Measurements from ENCODE around the gene PPIP5K2.
"Not testable (repeated sequence)": the region's sequence is repeated elsewhere in the genome, so short reads cannot be mapped to it uniquely, and the experiment has no call there.

Gene PPIP5K2

DNA sequence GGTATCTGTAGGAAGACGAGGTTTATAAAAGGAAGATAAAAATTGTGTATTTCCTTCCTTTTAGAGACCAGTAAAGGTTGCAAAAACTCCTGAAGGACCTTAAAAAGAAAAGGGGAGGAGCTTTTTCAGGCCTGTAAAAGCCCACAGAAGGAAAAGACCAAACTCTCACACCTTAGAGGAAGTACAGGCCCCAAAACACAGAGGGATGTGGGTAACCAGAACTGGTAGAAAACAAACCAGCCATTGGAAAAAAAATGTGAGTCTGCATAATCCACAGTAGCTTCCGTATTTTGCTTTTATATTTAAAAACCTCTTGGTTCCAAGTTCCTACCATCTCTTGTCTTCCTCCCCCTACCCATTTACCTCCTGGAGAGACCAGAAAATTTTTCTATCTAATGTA lies 8.6 kb upstream of the PPIP5K2 start:
- no peaks in the 10 kb centered on the region for H3K27me3 Mint-ChIP-seq
- H3K9me3 Mint-ChIP-seq = no peaks in the 10 kb centered on the region
- peak overlapping the region; percentile 47 for H3K4me3 Mint-ChIP-seq
- H3K27ac Mint-ChIP-seq = peak overlapping the region; percentile 61
- peaks cover 53% of the 10 kb centered on the region for H3K4me1 Mint-ChIP-seq
- peaks cover 5% of the 10 kb centered on the region for H3K36me3 Mint-ChIP-seq

DNA sequence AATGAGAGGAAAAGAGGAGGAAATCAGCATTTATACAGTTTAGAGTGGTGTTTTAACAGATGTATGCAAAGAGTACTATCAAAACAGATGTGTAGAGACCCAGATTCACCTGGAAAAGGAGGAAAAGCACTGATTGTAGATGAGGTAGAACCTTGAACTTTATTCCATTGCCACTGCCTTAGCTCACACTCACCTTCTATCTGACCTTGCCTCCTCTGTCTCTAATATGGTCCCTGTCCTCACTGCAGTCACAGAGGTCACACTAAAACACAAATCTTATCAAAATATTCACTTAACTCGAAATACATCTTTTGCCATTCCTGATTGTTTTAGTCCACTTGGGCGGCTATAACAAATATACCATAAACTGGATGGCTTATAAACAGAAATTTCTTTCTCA lies 7.2 kb upstream of the PPIP5K2 start:
- peaks cover 5% of the 10 kb centered on the region for H3K36me3 Mint-ChIP-seq

DNA sequence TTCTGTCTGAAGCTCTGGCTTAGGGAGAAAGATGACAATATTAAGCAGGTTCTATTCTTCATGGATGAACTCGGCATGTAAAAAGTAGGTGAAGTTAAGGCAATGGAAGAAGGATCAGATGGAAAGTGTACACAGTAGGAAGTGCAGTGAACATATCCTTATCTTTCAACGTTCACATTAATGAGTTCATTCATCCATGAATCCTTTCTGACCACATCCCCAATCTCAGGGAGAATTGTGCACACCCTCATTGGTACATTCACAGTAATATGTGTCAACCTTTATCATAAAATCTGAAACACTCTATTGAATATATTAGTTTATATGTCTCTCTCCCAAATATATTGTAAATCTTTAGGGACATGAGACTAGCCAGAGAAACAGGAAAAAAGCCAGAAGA lies 5.7 kb upstream of the PPIP5K2 start:
- Mint-ChIP-seq H3K36me3 (peaks cover 2% of the 10 kb centered on the region), H3K4me3 (no peak overlapping the region), H3K9me3 (no peaks in the 10 kb centered on the region), H3K4me1 (peaks cover 67% of the 10 kb centered on the region), H3K27ac (peak overlapping the region; percentile 15), H3K27me3 (no peaks in the 10 kb centered on the region)

More for the DNA sequence above, 7.2 kb upstream of the PPIP5K2 start:
- H3K4me3 Mint-ChIP-seq = no peak overlapping the region
- no peaks in the 10 kb centered on the region for H3K27me3 Mint-ChIP-seq
- H3K9me3 Mint-ChIP-seq = no peaks in the 10 kb centered on the region
- no peak overlapping the region for H3K27ac Mint-ChIP-seq
- H3K4me1 Mint-ChIP-seq = peaks cover 59% of the 10 kb centered on the region

DNA sequence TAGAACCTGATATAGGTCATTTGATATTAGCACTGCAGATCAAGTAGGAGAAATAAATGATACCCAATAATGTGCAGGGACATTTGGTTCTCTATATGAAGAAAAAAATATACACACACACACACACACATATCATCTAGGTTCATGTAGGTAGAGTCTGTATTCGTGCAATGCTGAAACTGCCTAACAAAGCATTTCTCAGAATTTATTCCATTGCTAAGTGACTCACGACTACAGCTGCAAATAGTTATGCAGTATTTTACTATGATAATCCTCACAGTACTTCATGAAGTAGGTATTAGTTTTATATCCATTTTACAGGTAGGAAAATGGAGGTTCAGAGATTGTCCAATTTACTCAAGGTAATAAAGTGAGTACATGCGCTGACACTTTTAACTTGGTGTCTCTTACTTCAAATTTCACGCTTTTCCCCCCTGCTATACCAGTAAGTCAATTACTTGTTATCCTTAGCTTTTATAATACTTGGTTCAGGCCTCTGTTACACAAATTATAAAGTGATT lies 2.6 kb upstream of the PPIP5K2 start:
- H3K9me3 Mint-ChIP-seq = no peaks in the 10 kb centered on the region
- no peaks in the 10 kb centered on the region for H3K27me3 Mint-ChIP-seq
- peaks cover 4% of the 10 kb centered on the region for H3K36me3 Mint-ChIP-seq
- no peak overlapping the region for H3K4me3 Mint-ChIP-seq
- H3K4me1 Mint-ChIP-seq = peaks cover 58% of the 10 kb centered on the region
- H3K27ac Mint-ChIP-seq = no peak overlapping the region

DNA sequence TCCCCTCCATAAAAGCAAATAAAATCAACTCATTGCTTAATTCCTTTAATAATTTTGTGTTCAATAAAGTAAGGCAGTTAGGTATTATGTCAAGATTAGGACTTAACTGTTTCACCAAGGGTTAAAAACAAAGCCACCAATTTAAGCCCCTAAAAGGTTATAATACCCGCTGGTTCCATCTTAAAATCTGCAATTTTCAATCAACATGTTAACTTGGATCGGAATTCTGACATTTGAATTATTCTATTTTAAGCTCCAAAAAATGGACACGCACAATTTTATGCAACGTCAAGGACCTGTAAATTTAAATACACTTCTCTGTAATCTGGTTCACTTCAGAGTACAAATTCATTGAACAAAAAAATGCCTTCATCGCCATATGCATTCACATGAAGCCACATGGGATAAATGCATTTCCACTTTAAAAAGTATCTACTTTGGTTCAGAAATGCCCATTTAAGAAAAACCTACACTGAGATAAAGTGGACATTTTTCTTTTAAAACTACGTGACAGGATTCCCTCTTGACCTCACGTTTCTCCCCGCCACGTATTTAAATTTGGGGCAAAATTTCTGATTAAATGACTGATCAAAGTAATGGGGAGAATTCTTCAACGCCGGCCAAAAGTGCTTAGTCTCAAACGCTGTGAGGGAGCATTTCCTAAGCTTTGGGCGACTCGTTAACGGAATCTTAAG lies 884 bp upstream of the PPIP5K2 start:
- H3K27ac Mint-ChIP-seq = peak overlapping the region; percentile 98
- peaks cover 53% of the 10 kb centered on the region for H3K4me1 Mint-ChIP-seq
- H3K4me3 Mint-ChIP-seq = peak overlapping the region; percentile 95
- H3K36me3 Mint-ChIP-seq = peaks cover 6% of the 10 kb centered on the region
- H3K27me3 Mint-ChIP-seq = no peaks in the 10 kb centered on the region
- no peaks in the 10 kb centered on the region for H3K9me3 Mint-ChIP-seq

DNA sequence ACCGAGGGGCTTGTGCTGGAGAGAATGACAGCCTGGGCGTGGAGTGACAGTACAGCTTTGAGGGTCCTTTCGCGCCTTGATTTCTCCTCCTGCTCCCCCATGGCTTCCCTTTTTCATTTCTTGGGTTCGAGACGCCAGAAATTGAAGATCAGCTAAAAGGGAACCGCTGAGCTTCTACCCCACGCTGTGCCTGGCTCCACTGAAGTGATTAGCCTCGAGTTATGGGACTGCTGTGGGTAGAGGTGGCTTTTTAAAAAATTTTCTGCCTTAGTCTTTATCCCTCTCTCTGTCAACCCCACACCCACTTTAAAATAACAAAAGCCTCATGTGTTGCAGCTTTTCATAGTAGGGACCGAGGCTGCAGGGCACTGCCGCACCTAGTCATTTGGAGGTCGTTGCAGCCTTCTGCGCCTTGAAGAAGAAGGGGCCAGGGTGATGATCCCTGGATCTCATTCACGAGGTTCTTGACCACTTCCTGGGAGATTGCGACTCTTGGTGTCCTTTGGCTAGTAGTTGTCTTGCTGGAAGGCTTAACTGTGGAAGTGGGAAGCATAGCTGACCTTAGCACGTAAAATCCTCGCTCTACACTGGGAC lies 603 bp downstream of the PPIP5K2 start:
- peak overlapping the region; percentile 30 for H3K27ac Mint-ChIP-seq
- H3K4me3 Mint-ChIP-seq = peak overlapping the region; percentile 95
- peaks cover 56% of the 10 kb centered on the region for H3K4me1 Mint-ChIP-seq
- no peaks in the 10 kb centered on the region for H3K27me3 Mint-ChIP-seq
- no peaks in the 10 kb centered on the region for H3K9me3 Mint-ChIP-seq
- H3K36me3 Mint-ChIP-seq = peaks cover 7% of the 10 kb centered on the region

DNA sequence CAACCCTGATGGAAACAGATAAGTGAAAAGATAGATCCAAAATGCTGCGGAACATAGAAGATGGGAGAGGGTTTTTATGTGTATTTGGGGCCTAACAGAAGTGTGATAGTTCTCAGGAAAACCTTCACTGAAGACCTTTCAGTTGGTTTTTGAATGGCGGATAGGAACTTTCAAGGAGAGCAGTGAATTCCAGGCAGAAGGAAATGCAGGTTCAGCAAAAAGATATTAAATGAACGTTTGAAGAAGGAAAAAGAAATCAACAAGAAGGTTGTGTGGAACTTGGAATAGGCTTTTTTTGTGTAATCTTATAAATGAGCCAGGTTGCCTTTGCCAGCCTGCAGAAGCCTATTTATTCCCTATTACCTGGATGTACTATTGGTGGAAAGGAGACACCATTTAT lies 2.1 kb downstream of the PPIP5K2 start:
- Mint-ChIP-seq H3K36me3 (peaks cover 7% of the 10 kb centered on the region), H3K9me3 (no peaks in the 10 kb centered on the region), H3K4me3 (peak overlapping the region; percentile 95), H3K27ac (no peak overlapping the region), H3K27me3 (no peaks in the 10 kb centered on the region), H3K4me1 (peaks cover 63% of the 10 kb centered on the region)

DNA sequence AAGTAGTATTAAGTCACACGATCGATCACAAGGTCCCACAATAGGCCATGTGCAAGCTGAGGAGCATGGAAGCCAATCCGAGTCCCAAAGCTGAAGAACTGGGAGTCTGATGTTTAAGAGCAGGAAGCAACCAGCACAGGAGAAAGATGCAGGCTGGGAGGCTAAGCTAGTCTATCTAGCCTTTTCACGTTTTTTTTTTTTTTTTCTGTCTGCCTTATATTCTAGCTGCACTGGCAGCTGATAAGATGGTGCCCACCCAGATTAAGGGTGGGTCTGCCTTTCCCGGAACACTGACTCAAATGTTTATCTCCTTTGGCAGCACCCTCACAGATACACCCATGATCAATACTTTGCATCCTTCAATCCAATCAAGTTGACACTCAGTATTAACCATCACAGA lies 6.5 kb downstream of the PPIP5K2 start:
- Mint-ChIP-seq H3K4me1 (peaks cover 78% of the 10 kb centered on the region), H3K9me3 (no peaks in the 10 kb centered on the region), H3K36me3 (peaks cover 12% of the 10 kb centered on the region), H3K27ac (no peak overlapping the region), H3K27me3 (no peaks in the 10 kb centered on the region), H3K4me3 (no peak overlapping the region)

DNA sequence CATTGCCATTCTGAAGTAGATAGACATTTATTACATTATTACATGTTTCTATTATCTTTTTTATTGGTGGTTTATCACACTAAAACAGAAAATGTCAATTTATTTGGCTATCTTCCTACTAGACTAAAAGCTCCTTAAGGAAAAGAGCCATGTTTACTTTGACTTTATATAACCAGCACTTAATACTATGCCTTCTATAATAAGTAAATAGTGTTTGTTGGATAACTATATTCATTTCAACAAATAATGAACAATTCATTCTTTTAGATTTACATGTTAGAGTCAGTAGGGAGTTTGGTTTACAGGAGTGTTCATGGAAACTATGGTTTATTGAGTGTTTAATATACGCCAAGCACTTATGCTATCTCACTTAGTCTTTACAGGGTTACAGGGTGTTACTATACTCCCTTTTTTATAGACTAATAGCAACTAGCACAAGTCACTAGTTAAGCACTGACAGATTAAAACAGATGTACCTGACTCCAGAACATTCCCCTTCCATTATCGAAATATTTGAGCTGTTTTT lies 7.3 kb downstream of the PPIP5K2 start:
- Mint-ChIP-seq H3K4me1 (peaks cover 76% of the 10 kb centered on the region), H3K36me3 (peaks cover 11% of the 10 kb centered on the region), H3K27ac (no peak overlapping the region), H3K9me3 (no peaks in the 10 kb centered on the region), H3K27me3 (no peaks in the 10 kb centered on the region), H3K4me3 (no peak overlapping the region)

DNA sequence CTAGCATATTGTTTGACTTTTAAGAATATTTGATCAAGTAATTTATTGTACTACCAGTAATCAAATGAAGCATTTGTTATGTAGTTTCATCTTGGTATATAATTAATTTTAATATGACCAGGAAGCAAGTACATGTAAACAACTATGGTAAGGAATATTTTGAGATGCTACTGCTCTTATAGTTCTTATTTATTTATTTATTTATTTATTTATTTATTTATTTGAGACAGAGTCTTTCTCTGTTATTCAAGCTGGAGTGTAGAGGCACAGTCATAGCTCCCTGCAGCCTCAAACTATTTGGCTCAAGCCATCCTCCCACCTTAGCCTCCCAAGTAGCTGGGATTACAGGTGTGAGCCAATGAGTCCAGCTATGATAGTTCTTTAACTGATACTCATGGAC lies 8.1 kb downstream of the PPIP5K2 start:
- peaks cover 8% of the 10 kb centered on the region for H3K36me3 Mint-ChIP-seq
- no peaks in the 10 kb centered on the region for H3K27me3 Mint-ChIP-seq
- no peak overlapping the region for H3K27ac Mint-ChIP-seq
- no peaks in the 10 kb centered on the region for H3K9me3 Mint-ChIP-seq
- H3K4me1 Mint-ChIP-seq = peaks cover 74% of the 10 kb centered on the region
- H3K4me3 Mint-ChIP-seq = no peak overlapping the region

DNA sequence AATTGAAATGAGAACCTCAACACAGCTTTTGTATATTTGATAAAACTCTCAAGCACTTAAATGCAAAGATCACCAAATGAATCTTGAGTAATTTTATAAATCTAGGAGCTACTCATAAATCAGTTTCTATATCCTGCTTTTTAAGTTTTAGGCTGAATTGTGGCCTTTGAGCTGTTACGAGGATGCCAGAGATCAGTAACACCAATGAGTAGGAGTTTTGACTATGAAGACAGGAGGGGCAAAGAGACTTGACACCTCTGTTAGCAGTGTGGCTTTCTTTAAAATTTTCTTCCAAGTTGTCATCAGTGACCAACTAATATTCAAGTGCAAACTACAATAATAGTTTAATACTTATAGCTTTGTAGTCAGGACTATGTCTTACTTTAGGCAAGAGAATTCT lies 12.6 kb downstream of the PPIP5K2 start:
- no peak overlapping the region for H3K4me3 Mint-ChIP-seq
- no peaks in the 10 kb centered on the region for H3K27me3 Mint-ChIP-seq
- H3K9me3 Mint-ChIP-seq = no peaks in the 10 kb centered on the region
- peaks cover 8% of the 10 kb centered on the region for H3K36me3 Mint-ChIP-seq
- peaks cover 54% of the 10 kb centered on the region for H3K4me1 Mint-ChIP-seq
- H3K27ac Mint-ChIP-seq = no peak overlapping the region

DNA sequence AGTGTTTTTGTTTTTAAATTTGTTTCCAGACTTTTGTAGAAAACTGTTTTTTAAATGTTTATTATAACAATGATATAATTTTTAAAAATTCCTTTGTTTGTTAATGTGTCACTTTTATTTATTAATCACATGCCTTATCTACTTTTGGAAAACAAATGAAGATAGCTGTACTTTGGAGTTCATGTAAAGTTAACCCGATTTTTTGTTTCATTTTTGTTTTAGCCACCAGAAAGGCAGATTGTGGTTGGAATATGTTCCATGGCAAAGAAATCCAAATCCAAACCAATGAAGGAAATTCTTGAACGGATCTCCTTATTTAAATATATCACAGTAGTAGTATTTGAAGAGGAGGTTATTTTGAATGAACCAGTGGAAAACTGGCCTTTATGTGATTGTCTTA lies 13.1 kb downstream of the PPIP5K2 start:
- H3K27ac Mint-ChIP-seq = no peak overlapping the region
- no peaks in the 10 kb centered on the region for H3K27me3 Mint-ChIP-seq
- H3K4me1 Mint-ChIP-seq = peaks cover 49% of the 10 kb centered on the region
- no peaks in the 10 kb centered on the region for H3K9me3 Mint-ChIP-seq
- no peak overlapping the region for H3K4me3 Mint-ChIP-seq
- H3K36me3 Mint-ChIP-seq = peaks cover 8% of the 10 kb centered on the region

DNA sequence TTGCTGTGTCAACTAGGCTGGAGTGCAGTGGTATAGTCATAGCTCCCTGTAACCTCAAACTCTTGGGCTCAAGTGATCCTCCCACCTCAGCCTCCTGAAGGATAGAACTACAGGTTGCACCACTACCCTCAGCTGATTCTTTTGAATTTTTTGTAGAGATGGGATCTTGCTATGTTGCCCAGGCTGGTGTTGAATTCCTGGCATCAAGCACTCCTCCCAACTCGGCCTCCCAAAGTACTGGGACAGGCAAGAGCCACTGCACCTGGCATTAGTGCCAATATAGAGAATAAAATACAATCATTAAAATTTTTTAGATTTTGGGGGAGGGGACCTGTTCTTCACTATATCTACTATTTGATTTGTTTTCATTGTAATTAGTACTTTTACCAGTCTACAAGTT lies 15.4 kb downstream of the PPIP5K2 start:
- no peaks in the 10 kb centered on the region for H3K27me3 Mint-ChIP-seq
- H3K27ac Mint-ChIP-seq = no peak overlapping the region
- H3K4me1 Mint-ChIP-seq = peaks cover 33% of the 10 kb centered on the region
- no peak overlapping the region for H3K4me3 Mint-ChIP-seq
- peaks cover 14% of the 10 kb centered on the region for H3K36me3 Mint-ChIP-seq
- H3K9me3 Mint-ChIP-seq = no peaks in the 10 kb centered on the region

DNA sequence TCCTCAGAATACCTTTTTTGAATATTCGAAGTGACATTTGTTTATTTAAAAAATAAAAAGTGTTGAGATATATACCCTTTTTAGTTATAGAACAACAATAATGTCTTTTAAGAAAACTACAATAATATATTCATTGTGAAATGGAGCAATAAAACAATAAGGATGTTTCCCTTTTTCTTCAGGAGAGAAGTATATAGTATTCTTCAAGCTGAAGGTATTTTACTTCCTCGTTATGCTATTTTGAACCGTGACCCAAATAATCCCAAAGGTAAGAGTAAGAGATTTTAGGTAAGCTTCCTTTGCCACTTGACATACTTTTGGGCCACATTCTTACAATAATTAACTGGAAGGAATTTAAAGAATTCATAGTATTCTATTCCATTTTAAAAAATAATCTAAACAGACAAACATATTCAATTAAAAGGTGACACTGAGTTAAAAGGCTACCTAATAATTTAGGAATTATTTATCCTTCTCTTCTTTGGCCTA lies 18.1 kb downstream of the PPIP5K2 start:
- Mint-ChIP-seq H3K36me3 (peaks cover 14% of the 10 kb centered on the region), H3K27ac (no peak overlapping the region), H3K4me1 (peaks cover 13% of the 10 kb centered on the region), H3K9me3 (no peaks in the 10 kb centered on the region), H3K27me3 (no peaks in the 10 kb centered on the region), H3K4me3 (no peak overlapping the region)

DNA sequence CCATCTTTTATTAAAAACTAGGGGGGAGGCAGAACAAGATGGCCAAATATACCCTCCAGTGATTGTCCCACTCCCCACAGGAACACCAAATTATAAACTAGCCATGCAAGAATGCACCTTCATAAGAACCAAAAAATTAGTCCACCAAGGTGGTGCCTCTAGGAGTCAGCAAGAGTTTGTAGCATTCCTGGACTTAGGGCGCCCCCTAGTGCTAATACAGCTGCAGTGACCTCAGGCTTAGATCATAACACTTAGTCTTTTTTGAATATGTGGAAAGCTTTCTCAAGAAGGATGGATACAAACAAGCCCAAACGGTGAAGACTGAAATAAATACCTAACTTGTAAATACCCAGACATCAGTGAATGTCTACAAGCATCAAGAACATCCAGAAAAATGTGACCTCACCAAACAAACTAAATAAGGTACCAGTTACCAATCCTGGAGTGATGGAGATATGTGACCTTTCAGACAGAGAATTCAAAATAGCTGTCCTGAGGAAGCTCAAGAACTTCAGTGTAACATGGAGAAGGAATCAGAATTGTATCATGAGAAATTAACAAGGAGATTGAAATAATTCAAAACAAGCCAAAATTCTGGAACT lies 19.3 kb downstream of the PPIP5K2 start:
- Mint-ChIP-seq H3K27me3 (no peaks in the 10 kb centered on the region), H3K9me3 (no peaks in the 10 kb centered on the region), H3K4me1 (peaks cover 4% of the 10 kb centered on the region), H3K36me3 (peaks cover 15% of the 10 kb centered on the region), H3K27ac (no peak overlapping the region), H3K4me3 (no peak overlapping the region)

DNA sequence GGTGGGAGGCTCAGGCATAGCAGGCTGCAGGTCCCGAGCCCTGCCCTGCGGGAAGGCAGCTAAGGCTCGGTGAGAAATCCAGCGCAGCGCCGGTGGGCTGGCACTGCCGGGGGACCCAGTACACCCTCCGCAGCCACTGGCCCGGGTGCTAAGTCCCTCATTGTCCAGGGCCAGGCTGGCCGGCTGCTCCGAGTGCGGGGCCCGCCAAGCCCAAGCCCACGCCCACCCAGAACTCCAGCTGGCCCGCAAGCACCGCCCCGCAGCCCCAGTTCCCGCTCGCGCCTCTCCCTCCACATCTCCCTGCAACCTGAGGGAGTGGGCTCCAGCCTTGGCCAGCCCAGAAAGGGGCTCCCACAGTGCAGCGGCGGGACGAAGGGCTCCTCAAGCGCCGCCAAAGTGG lies 22.0 kb downstream of the PPIP5K2 start:
- not testable (repeated sequence) for H3K9me3 Mint-ChIP-seq, H3K4me1 Mint-ChIP-seq, H3K4me3 Mint-ChIP-seq, H3K27me3 Mint-ChIP-seq, H3K27ac Mint-ChIP-seq
- H3K36me3 Mint-ChIP-seq = peaks cover 14% of the 10 kb centered on the region

All from activated naive CD4-positive, alpha-beta T cell treated with anti-CD3 and anti-CD28 coated beads, Interleukin-2, amount 50 U/mL, for 24 hours (primary cell).